ENCODE results near the gene TRIM58. TPM values are rescaled to one million over a fixed set of nuclear protein-coding genes. Genes with fewer than 3 reads are reported as not detected.

Gene TRIM58
- total RNA-seq, 1 donor from 2014 or later = not detected

GRCh38 chr1:247913786-247914185 lies 56.8 kb downstream of the TRIM58 start:
- no peak for DNase-seq (ENCODE audit: low read depth)
- TF ChIP-seq CTCF (IDR thresholded peaks at IDR 0.05; ENCODE audit: insufficient read depth, low read length, severe bottlenecking) = no peak
- Histone ChIP-seq H3K27me3 (ENCODE audit: control insufficient read depth, insufficient read depth, low read length) (no peaks in the 10 kb centered on the region), H3K4me3 (ENCODE audit: low read depth, low read length) (no peak overlapping the region), H3K36me3 (ENCODE audit: control insufficient read depth, insufficient read depth, low read length) (no peaks in the 10 kb centered on the region)
- FAIRE-seq = no peak

DNA sequence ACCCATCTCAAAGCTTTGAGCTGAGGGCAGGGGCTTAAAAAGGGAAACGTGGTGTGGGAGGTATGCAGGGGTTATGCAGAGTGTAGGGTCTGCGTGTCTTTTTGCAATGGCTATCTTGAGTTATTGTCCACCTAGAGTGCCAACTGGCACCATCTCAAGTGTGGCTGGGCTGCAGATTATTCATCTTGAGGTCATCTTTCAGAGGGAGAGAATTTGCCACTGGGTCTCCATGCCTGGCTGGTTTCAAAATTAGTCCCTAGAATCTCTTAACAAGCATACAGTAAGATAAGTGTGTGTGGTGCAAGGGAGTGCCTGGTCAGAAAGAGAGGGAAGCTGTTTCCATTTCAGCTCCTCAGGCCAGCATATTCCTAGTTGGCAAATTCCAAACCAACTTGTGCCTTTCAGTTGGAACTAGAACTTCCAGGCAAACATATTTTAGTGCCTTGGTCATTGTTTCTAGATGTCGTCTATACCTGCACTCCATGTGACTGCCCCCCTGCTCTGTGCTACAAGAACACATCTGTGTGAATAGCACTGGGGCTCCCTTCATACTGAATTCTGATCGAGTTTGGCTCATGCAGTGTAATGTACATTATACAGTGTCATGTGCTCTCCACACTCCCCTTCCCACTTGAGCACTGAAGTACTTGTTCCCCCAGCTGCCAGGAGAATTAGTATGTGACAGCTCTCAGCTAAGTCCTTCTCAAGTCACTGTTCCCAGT lies 58.1 kb downstream of the TRIM58 start:
- H3K36me3 ChIP-seq (ENCODE audit: control insufficient read depth, insufficient read depth, low read length) = no peaks in the 10 kb centered on the region
- no peak for TF ChIP-seq CTCF (IDR thresholded peaks at IDR 0.05; ENCODE audit: insufficient read depth, low read length, severe bottlenecking)
- H3K27me3 ChIP-seq (ENCODE audit: control insufficient read depth, insufficient read depth, low read length) = no peaks in the 10 kb centered on the region
- FAIRE-seq = no peak
- no peak for DNase-seq (ENCODE audit: low read depth)
- no peak overlapping the region for H3K4me3 ChIP-seq (ENCODE audit: low read depth, low read length)

GRCh38 chr1:247919952-247920351 lies 63.0 kb downstream of the TRIM58 start, which contains the start of gene OR2T8:
Gene OR2T8 (plus strand): TSS chr1:247920252. CDS start chr1:247921018, 766 bp downstream.
- Histone ChIP-seq H3K27me3 (ENCODE audit: control insufficient read depth, insufficient read depth, low read length) (no peaks in the 10 kb centered on the region), H3K36me3 (ENCODE audit: control insufficient read depth, insufficient read depth, low read length) (no peaks in the 10 kb centered on the region), H3K4me3 (ENCODE audit: low read depth, low read length) (no peak within 1 kb of the TSS)
- FAIRE-seq (no peak), DNase-seq (ENCODE audit: low read depth) (no peak)
- TF ChIP-seq CTCF (IDR thresholded peaks at IDR 0.05; ENCODE audit: insufficient read depth, low read length, severe bottlenecking) = no peak

GRCh38 chr1:247923941-247924340 lies 67.0 kb downstream of the TRIM58 start:
- DNase-seq (ENCODE audit: low read depth) (no peak), FAIRE-seq (no peak)
- H3K27me3 ChIP-seq (ENCODE audit: control insufficient read depth, insufficient read depth, low read length) = no peaks in the 10 kb centered on the region
- H3K4me3 ChIP-seq (ENCODE audit: low read depth, low read length) = no peak overlapping the region
- no peak for TF ChIP-seq CTCF (IDR thresholded peaks at IDR 0.05; ENCODE audit: insufficient read depth, low read length, severe bottlenecking)
- no peaks in the 10 kb centered on the region for H3K36me3 ChIP-seq (ENCODE audit: control insufficient read depth, insufficient read depth, low read length)

DNA sequence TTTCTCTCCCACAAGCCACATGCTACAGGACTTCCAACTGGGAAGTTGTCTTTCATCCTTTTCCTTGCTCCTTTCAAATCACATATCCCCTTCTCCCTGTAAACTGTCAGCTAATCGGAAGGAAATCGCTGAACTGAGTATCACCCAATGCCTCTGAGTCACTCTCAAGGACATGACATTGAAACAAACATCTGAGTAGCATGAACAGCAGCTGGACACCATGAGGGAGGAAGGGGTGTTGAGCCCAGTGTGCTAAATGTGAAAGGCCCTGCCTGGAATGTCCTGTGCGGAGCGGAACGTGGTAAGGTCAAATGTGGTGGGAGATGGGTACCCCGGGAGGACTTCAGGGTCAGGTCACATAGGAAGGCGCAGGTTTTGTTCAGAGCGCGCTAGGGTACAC lies 67.9 kb downstream of the TRIM58 start, which contains the start of gene OR2AJ1:
Gene OR2AJ1 (plus strand): TSS at position 22 of the 400 bp plus-strand sequence. CDS start 8,880 bp downstream, outside the sequence.
- no peak within 1 kb of the TSS for H3K4me3 ChIP-seq (ENCODE audit: low read depth, low read length)
- TF ChIP-seq CTCF (IDR thresholded peaks at IDR 0.05; ENCODE audit: insufficient read depth, low read length, severe bottlenecking) = no peak
- FAIRE-seq (no peak), DNase-seq (ENCODE audit: low read depth) (no peak)
- no peaks in the 10 kb centered on the region for H3K27me3 ChIP-seq (ENCODE audit: control insufficient read depth, insufficient read depth, low read length)
- H3K36me3 ChIP-seq (ENCODE audit: control insufficient read depth, insufficient read depth, low read length) = no peaks in the 10 kb centered on the region

Other genes with a start within 250 kb of the TRIM58 start
- not detected in 2 replicates for gene OR13G1, start 177.4 kb upstream of the TRIM58 start, total RNA-seq
- not detected in 2 replicates for gene OR6F1, start 140.5 kb upstream of the TRIM58 start, total RNA-seq
- gene OR14K1, start 118.6 kb upstream of the TRIM58 start, total RNA-seq = not detected in 2 replicates
- gene OR14A2, start 109.0 kb upstream of the TRIM58 start, total RNA-seq = not detected in 2 replicates
- gene OR1C1, start 96.6 kb upstream of the TRIM58 start, total RNA-seq = not detected in 2 replicates
- gene OR14A16, start 33.1 kb upstream of the TRIM58 start, total RNA-seq = not detected in 2 replicates
- not detected in 2 replicates for gene OR11L1, start 15.3 kb upstream of the TRIM58 start, total RNA-seq
- gene OR2W3, start 38.4 kb downstream of the TRIM58 start, total RNA-seq = not detected in 2 replicates
- gene OR2T8, start 63.1 kb downstream of the TRIM58 start, total RNA-seq = not detected in 2 replicates
- not detected in 2 replicates for gene OR2AJ1, start 67.7 kb downstream of the TRIM58 start, total RNA-seq
- gene OR2L8, start 91.7 kb downstream of the TRIM58 start, total RNA-seq = not detected in 2 replicates
- gene OR2AK2, start 108.0 kb downstream of the TRIM58 start, total RNA-seq = not detected in 2 replicates
- not detected in 2 replicates for gene OR2L5, start 156.5 kb downstream of the TRIM58 start, total RNA-seq
- not detected in 2 replicates for gene OR2L2, start 172.9 kb downstream of the TRIM58 start, total RNA-seq
- not detected in 2 replicates for gene OR2L3, start 189.6 kb downstream of the TRIM58 start, total RNA-seq
- not detected in 2 replicates for gene OR2L13, start 238.0 kb downstream of the TRIM58 start, total RNA-seq

Data from bronchial epithelial cell (primary cell).